ENCODE results near the gene KLF16. TPM values are rescaled to one million over a fixed set of nuclear protein-coding genes. Genes with fewer than 3 reads are reported as not detected.

Gene KLF16
- total RNA-seq, 4 donors from 2014 or later: 9.0 to 16.2 (median 13.5) TPM

- no peak for DNase-seq (ENCODE audit: low spot score in 2 of 2)
- intact Hi-C loops (cut with DNase I; ENCODE audit: low total_unique reads): loop anchor here (10.0 kb wide), 1 partner anchor 135 kb away; no protein-coding TSS in a partner anchor
- TF ChIP-seq POLR2A (IDR thresholded peaks at IDR 0.05) (no peak), CTCF (IDR thresholded peaks at IDR 0.05) (no peak)
- no peak overlapping the region for H3K4me3 ChIP-seq (ENCODE audit: low read depth, poor library complexity, severe bottlenecking)
- WGBS, 2 donors: 68 to 70% methylated on average over 17 to 18 of the region's 18 CpGs
Measured at GRCh38 chr19:1809678-1810077, 53.7 kb downstream of the KLF16 start.

- 38 to 71% methylated on average over 1 to 2 of the region's 2 CpGs for WGBS, 2 donors
- no peak for DNase-seq (ENCODE audit: low spot score in 2 of 2)
- intact Hi-C loops (cut with DNase I; ENCODE audit: low total_unique reads): no loop called here
- TF ChIP-seq CTCF (IDR thresholded peaks at IDR 0.05): no peak
- no peak for TF ChIP-seq POLR2A (IDR thresholded peaks at IDR 0.05)
- H3K4me3 ChIP-seq (ENCODE audit: low read depth, poor library complexity, severe bottlenecking): no peak overlapping the region
Measured at GRCh38 chr19:1808395-1808731, 55.0 kb downstream of the KLF16 start.

- no peak for TF ChIP-seq POLR2A (IDR thresholded peaks at IDR 0.05)
- TF ChIP-seq CTCF (IDR thresholded peaks at IDR 0.05): no peak
- WGBS, 2 donors: 49 to 63% methylated on average over 29 to 30 of the region's 30 CpGs
- no peak for DNase-seq (ENCODE audit: low spot score in 2 of 2)
Measured at GRCh38 chr19:1807695-1808394, 55.5 kb downstream of the KLF16 start.

GRCh38 chr19:1807030-1807694 lies 56.2 kb downstream of the KLF16 start:
- no peak for TF ChIP-seq POLR2A (IDR thresholded peaks at IDR 0.05)
- TF ChIP-seq CTCF (IDR thresholded peaks at IDR 0.05): no peak
- 72 to 74% methylated on average over 24 to 27 of the region's 28 CpGs for WGBS, 2 donors
- intact Hi-C loops (cut with DNase I; ENCODE audit: low total_unique reads): no loop called here
- no peak overlapping the region for H3K4me3 ChIP-seq (ENCODE audit: low read depth, poor library complexity, severe bottlenecking)
- no peak for DNase-seq (ENCODE audit: low spot score in 2 of 2)

More at GRCh38 chr19:1807695-1808394, 55.5 kb downstream of the KLF16 start:
- intact Hi-C loops (cut with DNase I; ENCODE audit: low total_unique reads): no loop called here
- H3K4me3 ChIP-seq (ENCODE audit: low read depth, poor library complexity, severe bottlenecking): no peak overlapping the region

GRCh38 chr19:1806184-1807029 lies 57.0 kb downstream of the KLF16 start:
- no peak overlapping the region for H3K4me3 ChIP-seq (ENCODE audit: low read depth, poor library complexity, severe bottlenecking)
- intact Hi-C loops (cut with DNase I; ENCODE audit: low total_unique reads): no loop called here
- TF ChIP-seq POLR2A (IDR thresholded peaks at IDR 0.05) (no peak), CTCF (IDR thresholded peaks at IDR 0.05) (no peak)
- 87 to 88% methylated on average over 44 to 45 of the region's 45 CpGs for WGBS, 2 donors
- DNase-seq (ENCODE audit: low spot score in 2 of 2): no peak
